Gastrocnemius medialis (tissue), 4 donors: Measurements from ENCODE around the gene FLNB. TPM values are rescaled to one million over a fixed set of nuclear protein-coding genes. Genes with fewer than 3 reads are reported as not detected.

Source experiments
- ATAC-seq, 2 donors: fragments of 150-250 bp; one replicate each; pipeline ENCODE4 v1.9.1; 2016
- DNase-seq, 2 donors: peaks; one replicate each; pipeline ENCODE4 v3.0.0-alpha.2; 2019
- H3K27ac ChIP-seq, 4 donors: fragments of 200-600 bp; sonication (generic); 1 replicate in 1 of 4; 2 replicates in 3 of 4; pipeline ENCODE4 v1.5.1; 2016 to 2018; ENCODE audit warnings: mild to moderate bottlenecking in 2 of 4, moderate library complexity in 1 of 4
- H3K27me3 ChIP-seq, 3 donors: fragments of 200-600 bp; sonication (generic) in 2 of 3; 1 replicate in 1 of 3; 2 replicates in 2 of 3; pipeline versions ENCODE4 v1.5.1 to v1.6.0; 2016 to 2019; ENCODE audit warnings: mild to moderate bottlenecking in 1 of 3, moderate library complexity in 1 of 3
- H3K36me3 ChIP-seq, 2 donors: fragments of 200-600 bp; sonication (generic) in 1 of 2; one replicate each; pipeline ENCODE4 v1.5.1; 2017 to 2018
- H3K4me1 ChIP-seq, 2 donors: fragments of 200-600 bp; sonication (generic) in 1 of 2; one replicate each; pipeline ENCODE4 v1.5.1; 2016 to 2017; ENCODE audit warnings: mild to moderate bottlenecking in 2 of 2
- H3K4me3 ChIP-seq, 4 donors: fragments of 200-600 bp; sonication (generic) in 3 of 4; 1 replicate in 1 of 4; 2 replicates in 3 of 4; pipeline ENCODE4 v1.5.1; 2016 to 2019; ENCODE audit warnings: mild to moderate bottlenecking in 2 of 4
- H3K9me3 ChIP-seq, 3 donors: fragments of 200-600 bp; sonication (generic) in 2 of 3; 1 replicate in 1 of 3; 2 replicates in 2 of 3; pipeline ENCODE4 v1.5.1; 2016 to 2019
- CTCF ChIP-seq, 5 experiments: fragments of 450-650 bp in 3 of 5; fragments of 200-600 bp in 2 of 5; sonication (generic) in 2 of 5; IDR thresholded peaks in 4 of 5; conservative IDR thresholded peaks in 1 of 5; 1 replicate in 4 of 5; 2 replicates in 1 of 5; pipeline ENCODE4 v1.5.1; 2016 to 2019; ENCODE audit warnings: antibody characterized with exemption in 5 of 5, mild to moderate bottlenecking in 3 of 5, moderate library complexity in 3 of 5
- POLR2A ChIP-seq, 2 donors: fragments of 450-650 bp; IDR thresholded peaks; one replicate each; pipeline ENCODE4 v1.6.1; 2017; ENCODE audit warnings: antibody characterized with exemption in 2 of 2, mild to moderate bottlenecking in 2 of 2, moderate library complexity in 2 of 2
- in situ Hi-C, 4 donors: fragments of 200-750 bp; cut with MboI; loops; one replicate each; pipeline versions ENCODE4 v1.15.0 to v1.8.0; 2017; ENCODE audit warnings: low sequenced_read_pairs in 4 of 4
- intact Hi-C: fragments of 100-400 bp; cut with DNase I; formaldehyde crosslinking; loops from one replicate; pipeline ENCODE4 v1.15.1; 2023; ENCODE audit warnings: low total_unique reads
- total RNA-seq, 4 donors: library from RNA; depleted of rRNA; stranded (reverse); fragments of >200 nt; gene quantifications; one replicate each; pipeline versions ENCODE4 v1.1.0 to v1.2.3, GENCODE V29; 2016

The FLNB gene
- total RNA-seq, 4 donors from 2014 or later: 10.9 to 21.5 (median 12.0) TPM

- TF ChIP-seq POLR2A (IDR thresholded peaks at IDR 0.05) (no peak), CTCF (IDR thresholded peaks at IDR 0.05 in 4 of 5, conservative IDR thresholded peaks at IDR 0.05 in 1 of 5) (no peak)
- Histone ChIP-seq H3K27me3 (no peaks in the 10 kb centered on the region), H3K36me3 (no peaks in the 10 kb centered on the region), H3K4me3 (no peak overlapping the region), H3K4me1 (no peaks in the 10 kb centered on the region), H3K27ac (no peak overlapping the region), H3K9me3 (no peaks in the 10 kb centered on the region)
- intact Hi-C loops (no loop called here), in situ Hi-C loops (no loop called here)
- DNase-seq (no peak), ATAC-seq (no peak)
Measured at GRCh38 chr3:58135712-58136543, 127.7 kb downstream of the FLNB start.

- H3K27me3 ChIP-seq: no peaks in the 10 kb centered on the region
- intact Hi-C loops (no loop called here), in situ Hi-C loops (no loop called here)
- no peaks in the 10 kb centered on the region for H3K36me3 ChIP-seq
- H3K4me3 ChIP-seq: no peak overlapping the region
- DNase-seq: no peak
- no peak for TF ChIP-seq POLR2A (IDR thresholded peaks at IDR 0.05)
- TF ChIP-seq CTCF (IDR thresholded peaks at IDR 0.05 in 4 of 5, conservative IDR thresholded peaks at IDR 0.05 in 1 of 5): no peak
- H3K27ac ChIP-seq: no peak overlapping the region
- no peaks in the 10 kb centered on the region for H3K4me1 ChIP-seq
- ATAC-seq: no peak
- H3K9me3 ChIP-seq: no peaks in the 10 kb centered on the region
Measured at GRCh38 chr3:58137306-58137705, 129.1 kb downstream of the FLNB start.

GRCh38 chr3:58141766-58142345 lies 133.6 kb downstream of the FLNB start:
- H3K9me3 ChIP-seq: no peaks in the 10 kb centered on the region
- no peaks in the 10 kb centered on the region for H3K4me1 ChIP-seq
- no peak for DNase-seq
- no peak overlapping the region for H3K27ac ChIP-seq
- intact Hi-C loops (no loop called here), in situ Hi-C loops (no loop called here)
- no peaks in the 10 kb centered on the region for H3K36me3 ChIP-seq
- H3K4me3 ChIP-seq: no peak overlapping the region
- no peaks in the 10 kb centered on the region for H3K27me3 ChIP-seq
- no peak for TF ChIP-seq CTCF (IDR thresholded peaks at IDR 0.05 in 4 of 5, conservative IDR thresholded peaks at IDR 0.05 in 1 of 5)
- TF ChIP-seq POLR2A (IDR thresholded peaks at IDR 0.05): no peak
- ATAC-seq: no peak

- in situ Hi-C loops: no loop called here
- intact Hi-C loops: no loop called here
- no peak overlapping the region for H3K4me3 ChIP-seq
- H3K27me3 ChIP-seq: no peaks in the 10 kb centered on the region
- no peaks in the 10 kb centered on the region for H3K4me1 ChIP-seq
- ATAC-seq (no peak), DNase-seq (no peak)
- no peaks in the 10 kb centered on the region for H3K9me3 ChIP-seq
- no peak overlapping the region for H3K27ac ChIP-seq
- H3K36me3 ChIP-seq: no peaks in the 10 kb centered on the region
- no peak for TF ChIP-seq POLR2A (IDR thresholded peaks at IDR 0.05)
- TF ChIP-seq CTCF (IDR thresholded peaks at IDR 0.05 in 4 of 5, conservative IDR thresholded peaks at IDR 0.05 in 1 of 5): no peak
Measured at GRCh38 chr3:58143417-58144055, 135.3 kb downstream of the FLNB start.
